Mesenchymal stem cell (in vitro differentiated cells and primary cell): ENCODE results near the gene RABGAP1L.

Experiments
- DNase-seq: peaks from one replicate; pipeline ENCODE4 v3.0.0-alpha.2; 2013
- H2AFZ ChIP-seq: one replicate; pipeline ENCODE4 v1.6.1; 2013; ENCODE audit warnings: low read depth, mild to moderate bottlenecking, control low read depth, inconsistent platforms, low read length, moderate library complexity
- H2AK5ac ChIP-seq: 2 replicates; pipeline ENCODE4 v1.6.1; 2013; ENCODE audit warnings: low read length, moderate library complexity, mild to moderate bottlenecking, inconsistent platforms; ENCODE audit not compliant: severe bottlenecking
- H2BK120ac ChIP-seq: one replicate; pipeline ENCODE4 v1.6.1; 2013; ENCODE audit warnings: low read depth, mild to moderate bottlenecking, inconsistent platforms, low read length, moderate library complexity
- H2BK12ac ChIP-seq, 2 experiments: one replicate each; pipeline ENCODE4 v1.6.1; 2013; ENCODE audit warnings: inconsistent platforms in 2 of 2, low read length in 2 of 2, mild to moderate bottlenecking in 2 of 2, moderate library complexity in 2 of 2, control low read depth in 1 of 2
- H2BK15ac ChIP-seq: one replicate; pipeline ENCODE4 v1.6.1; 2013; ENCODE audit warnings: mild to moderate bottlenecking, low read depth, inconsistent platforms; ENCODE audit not compliant: poor library complexity, severe bottlenecking
- H2BK5ac ChIP-seq: 2 replicates; pipeline ENCODE4 v1.6.1; 2013; ENCODE audit warnings: low read depth, mild to moderate bottlenecking, low read length, control low read depth, inconsistent platforms; ENCODE audit not compliant: poor library complexity, severe bottlenecking
- H3K14ac ChIP-seq, 2 experiments: one replicate each; pipeline ENCODE4 v1.6.1; 2013; ENCODE audit warnings: inconsistent platforms in 2 of 2, low read length in 2 of 2, control low read depth in 1 of 2, mild to moderate bottlenecking in 1 of 2, moderate library complexity in 1 of 2
- H3K18ac ChIP-seq, 2 experiments: one replicate each; pipeline ENCODE4 v1.6.1; 2013; ENCODE audit warnings: inconsistent platforms in 2 of 2, low read length in 2 of 2, control low read depth in 1 of 2, low read depth in 1 of 2, mild to moderate bottlenecking in 1 of 2
- H3K23ac ChIP-seq, 2 experiments: one replicate each; pipeline ENCODE4 v1.6.1; 2013; ENCODE audit warnings: inconsistent platforms in 2 of 2, low read length in 2 of 2, mild to moderate bottlenecking in 2 of 2, moderate library complexity in 2 of 2, control low read depth in 1 of 2
- H3K27ac ChIP-seq: 2 replicates; pipeline ENCODE4 v1.5.1; 2013; ENCODE audit warnings: mild to moderate bottlenecking, moderate library complexity, low read length, control low read depth, inconsistent platforms; ENCODE audit not compliant: poor library complexity, severe bottlenecking
- H3K27me3 ChIP-seq, 2 experiments: 2 replicates each; pipeline versions ENCODE4 v1.6.1 to v1.7.0; 2013; ENCODE audit warnings: low read length in 2 of 2, mild to moderate bottlenecking in 2 of 2, moderate library complexity in 2 of 2, control low read depth in 1 of 2, inconsistent platforms in 1 of 2; ENCODE audit not compliant: control insufficient read depth in 1 of 2, insufficient read depth in 1 of 2
- H3K36me3 ChIP-seq, 2 experiments: 2 replicates each; pipeline versions ENCODE4 v1.6.1 to v1.7.0; 2013; ENCODE audit warnings: low read length in 2 of 2, control low read depth in 1 of 2, inconsistent platforms in 1 of 2, low read depth in 1 of 2, mild to moderate bottlenecking in 1 of 2; ENCODE audit not compliant: insufficient read depth in 2 of 2, control insufficient read depth in 1 of 2
- H3K4ac ChIP-seq, 2 experiments: one replicate each; pipeline ENCODE4 v1.6.1; 2013; ENCODE audit warnings: inconsistent platforms in 2 of 2, low read length in 2 of 2, mild to moderate bottlenecking in 2 of 2, moderate library complexity in 2 of 2, control low read depth in 1 of 2, low read depth in 1 of 2
- H3K4me1 ChIP-seq: 2 replicates; pipeline ENCODE4 v1.6.1; 2013; ENCODE audit warnings: low read depth, low read length, control low read depth; ENCODE audit not compliant: control insufficient read depth, insufficient read depth
- H3K4me2 ChIP-seq: 2 replicates; pipeline ENCODE4 v1.6.1; 2013; ENCODE audit warnings: low read length, mild to moderate bottlenecking, inconsistent platforms; ENCODE audit not compliant: poor library complexity, severe bottlenecking
- H3K4me3 ChIP-seq, 2 experiments: 2 replicates each; pipeline versions ENCODE4 v1.5.1 to v1.7.0; 2013; ENCODE audit warnings: low read length in 2 of 2, mild to moderate bottlenecking in 2 of 2, control low read depth in 1 of 2, low read depth in 1 of 2; ENCODE audit not compliant: insufficient read depth in 1 of 2
- H3K79me1 ChIP-seq: replicated peaks from 2 replicates; pipeline ENCODE4 v1.6.1; 2013; ENCODE audit warnings: mild to moderate bottlenecking, control low read depth, low read length, inconsistent platforms; ENCODE audit not compliant: poor library complexity, severe bottlenecking
- H3K9ac ChIP-seq: 2 replicates; pipeline ENCODE4 v1.7.0; 2013; ENCODE audit warnings: mild to moderate bottlenecking, low read length, moderate library complexity
- H3K9me3 ChIP-seq: 2 replicates; pipeline ENCODE4 v1.7.0; 2013; ENCODE audit warnings: mild to moderate bottlenecking, low read length; ENCODE audit not compliant: control insufficient read depth
- H4K8ac ChIP-seq: one replicate; pipeline ENCODE4 v1.6.1; 2013; ENCODE audit warnings: inconsistent platforms, mild to moderate bottlenecking, low read length, moderate library complexity
- H4K91ac ChIP-seq: one replicate; pipeline ENCODE4 v1.6.1; 2013; ENCODE audit warnings: mild to moderate bottlenecking, low read length, inconsistent platforms
- WGBS: methylation state at CpG from one replicate; pipeline ENCODE4 v1.1.7; 2013; ENCODE audit warnings: mixed read lengths; 5-methylcytosine and 5-hydroxymethylcytosine counted together

Gene RABGAP1L

GRCh38 chr1:174911606-174912005, 752.3 kb downstream of the RABGAP1L start:
- no peak overlapping the region for H3K18ac ChIP-seq
- no peak overlapping the region for H2AFZ ChIP-seq
- no peak overlapping the region for H3K4me3 ChIP-seq
- no peak overlapping the region for H2AK5ac ChIP-seq
- no peaks in the 10 kb centered on the region for H3K27me3 ChIP-seq
- no peak overlapping the region for H2BK15ac ChIP-seq
- no peaks in the 10 kb centered on the region for H3K36me3 ChIP-seq
- H4K91ac ChIP-seq, result no peak overlapping the region
- no peak overlapping the region for H2BK5ac ChIP-seq
- H3K9me3 ChIP-seq, result no peaks in the 10 kb centered on the region
- H3K4ac ChIP-seq, result no peak overlapping the region
- H3K23ac ChIP-seq, result no peak overlapping the region
- no peak overlapping the region for H3K9ac ChIP-seq
- H2BK120ac ChIP-seq, result no peak overlapping the region
- H2BK12ac ChIP-seq, result no peak overlapping the region
- H3K4me1 ChIP-seq, result no peaks in the 10 kb centered on the region
- H3K27ac ChIP-seq, result no peak overlapping the region
- 67% methylated on average over 1 of the region's 3 CpGs for WGBS
- H3K4me2 ChIP-seq, result no peak overlapping the region
- H3K14ac ChIP-seq, result no peak overlapping the region
- no peak overlapping the region for H4K8ac ChIP-seq
- DNase-seq, result no peak
- H3K79me1 ChIP-seq, result no peaks in the 10 kb centered on the region

- no peaks in the 10 kb centered on the region for H3K4me1 ChIP-seq
- no peak overlapping the region for H3K14ac ChIP-seq
- no peak overlapping the region for H3K9ac ChIP-seq
- no peak overlapping the region for H2BK15ac ChIP-seq
- no peaks in the 10 kb centered on the region for H3K27me3 ChIP-seq
- peaks cover 2% of the 10 kb centered on the region for H3K79me1 ChIP-seq
- H3K23ac ChIP-seq, result no peak overlapping the region
- H2BK5ac ChIP-seq, result no peak overlapping the region
- no peak overlapping the region for H2BK120ac ChIP-seq
- no peak overlapping the region for H2BK12ac ChIP-seq
- H3K9me3 ChIP-seq, result no peaks in the 10 kb centered on the region
- no peak overlapping the region for H3K4me2 ChIP-seq
- no peak overlapping the region for H3K27ac ChIP-seq
- H3K36me3 ChIP-seq, result no peaks in the 10 kb centered on the region
- DNase-seq, result no peak
- H3K4me3 ChIP-seq, result no peak overlapping the region
- H2AK5ac ChIP-seq, result no peak overlapping the region
- no peak overlapping the region for H2AFZ ChIP-seq
- no peak overlapping the region for H3K18ac ChIP-seq
- no peak overlapping the region for H4K91ac ChIP-seq
- no peak overlapping the region for H3K4ac ChIP-seq
- no peak overlapping the region for H4K8ac ChIP-seq
These were observed 752.9 kb downstream of the RABGAP1L start for GRCh38 chr1:174912264-174912663.

- Histone ChIP-seq H3K4me2 (no peak overlapping the region), H2BK12ac (no peak overlapping the region), H2BK5ac (no peak overlapping the region), H2BK15ac (no peak overlapping the region), H3K4me3 (no peak overlapping the region), H3K14ac (no peak overlapping the region), H2AFZ (no peak overlapping the region), H3K9ac (no peak overlapping the region), H3K27me3 (no peaks in the 10 kb centered on the region), H3K23ac (no peak overlapping the region), H3K79me1 (peaks cover 2% of the 10 kb centered on the region), H3K4me1 (no peaks in the 10 kb centered on the region), H3K36me3 (no peaks in the 10 kb centered on the region), H4K8ac (no peak overlapping the region), H2AK5ac (no peak overlapping the region), H3K27ac (no peak overlapping the region), H3K18ac (no peak overlapping the region), H3K9me3 (no peaks in the 10 kb centered on the region), H3K4ac (no peak overlapping the region), H4K91ac (no peak overlapping the region), H2BK120ac (no peak overlapping the region)
- WGBS, result 46% methylated on average over 2 of the region's 5 CpGs
- no peak for DNase-seq
These were observed 754.0 kb downstream of the RABGAP1L start for GRCh38 chr1:174913225-174913903.

- Histone ChIP-seq H3K4me3 (no peak overlapping the region), H3K4me1 (no peaks in the 10 kb centered on the region), H2AFZ (no peak overlapping the region), H3K27ac (no peak overlapping the region), H3K14ac (no peak overlapping the region), H2BK5ac (no peak overlapping the region), H3K4ac (no peak overlapping the region), H3K79me1 (peaks cover 2% of the 10 kb centered on the region), H2BK15ac (no peak overlapping the region), H2BK12ac (no peak overlapping the region), H3K9ac (no peak overlapping the region), H3K9me3 (no peaks in the 10 kb centered on the region), H3K36me3 (no peaks in the 10 kb centered on the region), H3K18ac (no peak overlapping the region), H2BK120ac (no peak overlapping the region), H3K4me2 (no peak overlapping the region), H3K23ac (no peak overlapping the region), H4K91ac (no peak overlapping the region), H4K8ac (no peak overlapping the region), H3K27me3 (no peaks in the 10 kb centered on the region), H2AK5ac (no peak overlapping the region)
- no peak for DNase-seq
- no CpG with 5 or more reads among the region's 1 CpG for WGBS
These were observed 755.7 kb downstream of the RABGAP1L start for GRCh38 chr1:174914991-174915390.
